GM12892 (cell line): ENCODE data around the gene MYO7A.

ENCODE experiments used
- DNase-seq: peaks from one replicate; pipeline ENCODE4 v3.0.0; 2011; ENCODE audit not compliant: insufficient read length
- FAIRE-seq: peaks from 2 replicates; lab custom pipeline; 2011; peaks lifted over from hg19 to GRCh38; lab: Jason Lieb, UNC
- POLR2A ChIP-seq: IDR thresholded peaks from 2 replicates; pipeline ENCODE4 v1.6.1; 2011; ENCODE audit warnings: low read depth, low read length, control low read depth
- POLR2AphosphoS5 ChIP-seq: IDR thresholded peaks from 2 replicates; pipeline ENCODE4 v1.6.1; 2011; ENCODE audit warnings: low read depth, low read length, control low read depth
- TAF1 ChIP-seq: IDR thresholded peaks from 2 replicates; pipeline ENCODE4 v1.6.1; 2011; ENCODE audit warnings: low read depth, mild to moderate bottlenecking, control low read depth, low read length, borderline replicate concordance

MYO7A gene

GRCh38 chr11:77178150-77178549, 50.1 kb downstream of the MYO7A start:
- TF ChIP-seq TAF1 (no peak), POLR2A (no peak), POLR2AphosphoS5 (no peak)
- DNase-seq (no peak), FAIRE-seq (no peak)

- no peak for TF ChIP-seq TAF1
- DNase-seq (no peak), FAIRE-seq (no peak)
Observed at GRCh38 chr11:77179048-77179447, 51.0 kb downstream of the MYO7A start.

- FAIRE-seq (no peak), DNase-seq (no peak)
- no peak for TF ChIP-seq POLR2A
- no peak for TF ChIP-seq TAF1
- TF ChIP-seq POLR2AphosphoS5 = no peak
Observed at GRCh38 chr11:77179681-77180080, 51.6 kb downstream of the MYO7A start.

- DNase-seq = no peak
- no peak for FAIRE-seq
- no peak for TF ChIP-seq POLR2A
- no peak for TF ChIP-seq TAF1
- no peak for TF ChIP-seq POLR2AphosphoS5
Observed at GRCh38 chr11:77180346-77180745, 52.3 kb downstream of the MYO7A start.

- no peak for FAIRE-seq
- DNase-seq = no peak
- TF ChIP-seq POLR2AphosphoS5 = no peak
- TF ChIP-seq POLR2A = no peak
- no peak for TF ChIP-seq TAF1
Observed at GRCh38 chr11:77181226-77181625, 53.2 kb downstream of the MYO7A start.

- TF ChIP-seq POLR2AphosphoS5 = no peak
- TF ChIP-seq TAF1 = no peak
- TF ChIP-seq POLR2A = no peak
- DNase-seq = no peak
- no peak for FAIRE-seq
Observed at GRCh38 chr11:77181799-77182541, 53.9 kb downstream of the MYO7A start.

- no peak for TF ChIP-seq TAF1
- no peak for TF ChIP-seq POLR2AphosphoS5
- TF ChIP-seq POLR2A = no peak
- DNase-seq (no peak), FAIRE-seq (no peak)
Observed at GRCh38 chr11:77182542-77183430, 54.7 kb downstream of the MYO7A start.

GRCh38 chr11:77183431-77183984, 55.5 kb downstream of the MYO7A start:
- no peak for TF ChIP-seq TAF1
- TF ChIP-seq POLR2AphosphoS5 = no peak
- no peak for TF ChIP-seq POLR2A
- DNase-seq (no peak), FAIRE-seq (no peak)

- FAIRE-seq (no peak), DNase-seq (no peak)
- TF ChIP-seq POLR2AphosphoS5 (no peak), TAF1 (no peak), POLR2A (no peak)
Observed at GRCh38 chr11:77184136-77184860, 56.3 kb downstream of the MYO7A start.

GRCh38 chr11:77186302-77186701, 58.3 kb downstream of the MYO7A start:
- FAIRE-seq (no peak), DNase-seq (no peak)
- no peak for TF ChIP-seq POLR2AphosphoS5
- TF ChIP-seq POLR2A = no peak
- TF ChIP-seq TAF1 = no peak

GRCh38 chr11:77187111-77187750, 59.2 kb downstream of the MYO7A start:
- TF ChIP-seq POLR2A = no peak
- TF ChIP-seq POLR2AphosphoS5 = no peak
- no peak for TF ChIP-seq TAF1
- FAIRE-seq (no peak), DNase-seq (no peak)
